Measurements from ENCODE around the gene LETM1. TPM values are rescaled to one million over a fixed set of nuclear protein-coding genes. Genes with fewer than 3 reads are reported as not detected.
A peak's percentile ranks its signal among the peaks of the same experiment; 100 is the strongest.

Gene LETM1
- total RNA-seq (ENCODE audit: low replicate concordance) = 51.1 and 51.7 TPM in 2 replicates

GRCh38 chr4:1856071-1856942 is at the start of gene LETM1:
Gene LETM1, minus strand, starts transcription at chr4:1856156. Its CDS starts 206 bp downstream, at chr4:1855950.
- no peak for TF ChIP-seq CTCF (IDR thresholded peaks at IDR 0.05; ENCODE audit: insufficient read depth, low read length)
- peak; percentile 92 for DNase-seq (ENCODE audit: low read depth)
- peak within 1 kb of the TSS; percentile 92 for H3K4me3 ChIP-seq (ENCODE audit: low read depth, low read length)

GRCh38 chr4:1904042-1904441 is 48.1 kb upstream of the LETM1 start:
- no peak for DNase-seq (ENCODE audit: low read depth)
- TF ChIP-seq CTCF (IDR thresholded peaks at IDR 0.05; ENCODE audit: insufficient read depth, low read length) = no peak
- no peak overlapping the region for H3K4me3 ChIP-seq (ENCODE audit: low read depth, low read length)

- no peak for DNase-seq (ENCODE audit: low read depth)
- no peak for TF ChIP-seq CTCF (IDR thresholded peaks at IDR 0.05; ENCODE audit: insufficient read depth, low read length)
- no peak overlapping the region for H3K4me3 ChIP-seq (ENCODE audit: low read depth, low read length)
Observed at GRCh38 chr4:1903035-1903434, 47.1 kb upstream of the LETM1 start.

DNA sequence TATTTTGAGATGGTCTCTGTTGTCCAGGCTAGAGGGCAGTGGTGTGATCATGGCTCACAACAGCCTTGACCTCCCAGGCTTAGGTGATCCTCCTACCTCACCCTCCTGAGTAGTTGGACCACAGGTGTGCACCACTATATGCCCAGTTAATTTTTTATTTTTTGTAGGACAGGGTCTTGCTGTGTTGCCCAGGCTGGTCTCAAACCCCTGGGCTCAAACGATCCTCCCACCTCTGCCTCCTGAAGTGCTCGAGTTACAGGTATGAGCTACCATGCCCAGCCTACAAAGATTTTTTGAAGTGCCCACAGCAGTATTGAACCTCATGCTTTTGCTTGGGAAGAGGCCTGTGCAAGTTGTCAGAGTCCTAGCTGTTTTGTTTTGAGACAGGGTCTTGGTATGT is 46.3 kb upstream of the LETM1 start:
- TF ChIP-seq CTCF (IDR thresholded peaks at IDR 0.05; ENCODE audit: insufficient read depth, low read length) = no peak
- H3K4me3 ChIP-seq (ENCODE audit: low read depth, low read length) = no peak overlapping the region
- DNase-seq (ENCODE audit: low read depth) = no peak

DNA sequence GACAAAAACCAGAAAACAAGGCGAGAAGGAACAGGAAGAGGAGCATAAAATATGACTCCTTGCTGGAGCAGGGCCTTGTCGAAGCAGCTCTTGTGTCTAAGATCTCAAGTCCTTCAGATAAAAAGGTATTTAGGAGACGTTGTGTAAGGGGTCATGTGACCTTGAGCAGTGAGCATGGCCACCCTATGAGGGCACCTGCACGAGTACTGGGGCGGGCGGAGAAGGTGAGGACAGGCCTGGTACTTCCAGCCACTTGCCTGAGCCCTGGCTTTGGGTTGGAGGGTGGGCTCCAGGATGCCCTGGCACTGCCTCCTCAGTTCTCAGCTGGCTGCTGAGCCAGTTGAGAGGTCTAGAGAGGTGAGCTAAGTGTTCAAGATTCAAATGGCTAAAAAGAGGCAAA is 45.2 kb upstream of the LETM1 start:
- TF ChIP-seq CTCF (IDR thresholded peaks at IDR 0.05; ENCODE audit: insufficient read depth, low read length) = no peak
- no peak overlapping the region for H3K4me3 ChIP-seq (ENCODE audit: low read depth, low read length)
- DNase-seq (ENCODE audit: low read depth) = no peak

GRCh38 chr4:1900624-1901023 is 44.7 kb upstream of the LETM1 start:
- no peak for DNase-seq (ENCODE audit: low read depth)
- H3K4me3 ChIP-seq (ENCODE audit: low read depth, low read length) = no peak overlapping the region
- no peak for TF ChIP-seq CTCF (IDR thresholded peaks at IDR 0.05; ENCODE audit: insufficient read depth, low read length)

Data from fibroblast of the aortic adventitia (primary cell).